Mesothelial cell of epicardium (in vitro differentiated cells): ENCODE measurements around the gene NTSR2. TPM values are rescaled to one million over a fixed set of nuclear protein-coding genes. Genes with fewer than 3 reads are reported as not detected.
"Not testable (repeated sequence)": the region's sequence is repeated elsewhere in the genome, so short reads cannot be mapped to it uniquely, and the experiment has no call there.

Source experiments
- DNase-seq, 2 experiments: peaks; one replicate each; pipeline ENCODE4 v3.0.0; 2021; ENCODE audit warnings: low spot score in 2 of 2; ENCODE audit not compliant: unreplicated experiment in 2 of 2
- H3K27ac Mint-ChIP-seq: 2 replicates; pipeline ENCODE4 v1.8.0; 2021; ENCODE audit warnings: mixed read lengths
- H3K27me3 Mint-ChIP-seq: 2 replicates; pipeline ENCODE4 v1.8.0; 2021; ENCODE audit warnings: low read depth, mixed read lengths
- H3K36me3 Mint-ChIP-seq: 2 replicates; pipeline ENCODE4 v1.8.0; 2021; ENCODE audit warnings: mixed read lengths
- H3K4me1 Mint-ChIP-seq: 2 replicates; pipeline ENCODE4 v1.8.0; 2021; ENCODE audit warnings: mixed read lengths
- H3K4me3 Mint-ChIP-seq: 2 replicates; pipeline ENCODE4 v1.8.0; 2021; ENCODE audit warnings: mild to moderate bottlenecking, moderate library complexity, mixed read lengths
- H3K9me3 Mint-ChIP-seq: 2 replicates; pipeline ENCODE4 v1.8.0; 2021; ENCODE audit warnings: mixed read lengths
- CTCF ChIP-seq: fragments of 200-600 bp; sonication (generic); IDR thresholded peaks from one replicate; pipeline ENCODE4 v1.5.0; 2021; ENCODE audit warnings: antibody characterized with exemption; ENCODE audit not compliant: unreplicated experiment
- total RNA-seq: library from RNA; stranded (reverse); gene quantifications from 3 replicates; pipeline ENCODE4 v1.2.1, GENCODE V29; 2021

Gene NTSR2
- total RNA-seq, 1 donor from 2014 or later, result not detected

GRCh38 chr2:11661891-11662435 is 8.0 kb downstream of the NTSR2 start:
- peaks cover 38% of the 10 kb centered on the region for H3K27me3 Mint-ChIP-seq

GRCh38 chr2:11660396-11660795 is 9.6 kb downstream of the NTSR2 start:
- Mint-ChIP-seq H3K9me3 (peaks cover 13% of the 10 kb centered on the region), H3K27me3 (peaks cover 27% of the 10 kb centered on the region)
- not testable (repeated sequence) for H3K4me1 Mint-ChIP-seq, H3K27ac Mint-ChIP-seq, H3K4me3 Mint-ChIP-seq, DNase-seq, H3K36me3 Mint-ChIP-seq

More at GRCh38 chr2:11661891-11662435, 8.0 kb downstream of the NTSR2 start:
- peaks cover 13% of the 10 kb centered on the region for H3K9me3 Mint-ChIP-seq
- H3K27ac Mint-ChIP-seq, result no peak overlapping the region
- H3K36me3 Mint-ChIP-seq, result peaks cover 4% of the 10 kb centered on the region
- no peak for TF ChIP-seq CTCF
- no peak for DNase-seq
- no peak overlapping the region for H3K4me3 Mint-ChIP-seq
- no peaks in the 10 kb centered on the region for H3K4me1 Mint-ChIP-seq

GRCh38 chr2:11659851-11660250 is 10.1 kb downstream of the NTSR2 start:
- H3K27me3 Mint-ChIP-seq, result peaks cover 23% of the 10 kb centered on the region
- peaks cover 4% of the 10 kb centered on the region for H3K36me3 Mint-ChIP-seq
- H3K4me3 Mint-ChIP-seq, result no peak overlapping the region
- H3K9me3 Mint-ChIP-seq, result peaks cover 13% of the 10 kb centered on the region
- TF ChIP-seq CTCF, result no peak
- H3K27ac Mint-ChIP-seq, result no peak overlapping the region
- DNase-seq, result no peak
- peaks cover 4% of the 10 kb centered on the region for H3K4me1 Mint-ChIP-seq

- no peak overlapping the region for H3K27ac Mint-ChIP-seq
- H3K27me3 Mint-ChIP-seq, result peaks cover 23% of the 10 kb centered on the region
- no peak for DNase-seq
- TF ChIP-seq CTCF, result no peak
- no peak overlapping the region for H3K4me3 Mint-ChIP-seq
- peaks cover 4% of the 10 kb centered on the region for H3K36me3 Mint-ChIP-seq
- H3K4me1 Mint-ChIP-seq, result peaks cover 4% of the 10 kb centered on the region
- peaks cover 13% of the 10 kb centered on the region for H3K9me3 Mint-ChIP-seq
These were observed 10.9 kb downstream of the NTSR2 start for GRCh38 chr2:11659115-11659475.

- Mint-ChIP-seq H3K9me3 (peaks cover 13% of the 10 kb centered on the region), H3K36me3 (peaks cover 4% of the 10 kb centered on the region), H3K27me3 (peaks cover 23% of the 10 kb centered on the region), H3K4me3 (no peak overlapping the region), H3K4me1 (peaks cover 4% of the 10 kb centered on the region), H3K27ac (no peak overlapping the region)
- no peak for DNase-seq
- no peak for TF ChIP-seq CTCF
These were observed 11.5 kb downstream of the NTSR2 start for GRCh38 chr2:11658208-11659114.

GRCh38 chr2:11657646-11658045 is 12.3 kb downstream of the NTSR2 start:
- no peak overlapping the region for H3K27ac Mint-ChIP-seq
- no peak for TF ChIP-seq CTCF
- no peak overlapping the region for H3K4me3 Mint-ChIP-seq
- H3K36me3 Mint-ChIP-seq, result peaks cover 4% of the 10 kb centered on the region
- peaks cover 4% of the 10 kb centered on the region for H3K4me1 Mint-ChIP-seq
- peaks cover 5% of the 10 kb centered on the region for H3K9me3 Mint-ChIP-seq
- DNase-seq, result no peak
- H3K27me3 Mint-ChIP-seq, result peaks cover 23% of the 10 kb centered on the region
